Astrocyte of the spinal cord (primary cell): ENCODE results near the gene MBD6.
"Not testable (repeated sequence)": the region's sequence is repeated elsewhere in the genome, so short reads cannot be mapped to it uniquely, and the experiment has no call there.

Experiments used
- DNase-seq: peaks from one replicate; pipeline ENCODE4 v3.0.0; 2011; ENCODE audit warnings: low read depth, low spot score
- H3K4me3 ChIP-seq: 2 replicates; pipeline ENCODE4 v1.5.1; 2011; ENCODE audit warnings: low read depth, mild to moderate bottlenecking, low read length, moderate library complexity
- in situ Hi-C: cut with HindIII; loops from 2 replicates; pipeline ENCODE4 v1.10.0; 2017; ENCODE audit warnings: low sequenced_read_pairs
- TF ChIP-seq, protein P1 (sequence below): IDR thresholded peaks from 2 replicates; pipeline ENCODE4 v1.5.1; 2012; ENCODE audit warnings: low read depth, mild to moderate bottlenecking, low read length, inconsistent platforms

MBD6 gene

GRCh38 chr12:57554897-57555296, 32.3 kb downstream of the MBD6 start:
- H3K4me3 ChIP-seq: no peak overlapping the region
- in situ Hi-C loops: no loop called here
- TF ChIP-seq, protein P1, sequence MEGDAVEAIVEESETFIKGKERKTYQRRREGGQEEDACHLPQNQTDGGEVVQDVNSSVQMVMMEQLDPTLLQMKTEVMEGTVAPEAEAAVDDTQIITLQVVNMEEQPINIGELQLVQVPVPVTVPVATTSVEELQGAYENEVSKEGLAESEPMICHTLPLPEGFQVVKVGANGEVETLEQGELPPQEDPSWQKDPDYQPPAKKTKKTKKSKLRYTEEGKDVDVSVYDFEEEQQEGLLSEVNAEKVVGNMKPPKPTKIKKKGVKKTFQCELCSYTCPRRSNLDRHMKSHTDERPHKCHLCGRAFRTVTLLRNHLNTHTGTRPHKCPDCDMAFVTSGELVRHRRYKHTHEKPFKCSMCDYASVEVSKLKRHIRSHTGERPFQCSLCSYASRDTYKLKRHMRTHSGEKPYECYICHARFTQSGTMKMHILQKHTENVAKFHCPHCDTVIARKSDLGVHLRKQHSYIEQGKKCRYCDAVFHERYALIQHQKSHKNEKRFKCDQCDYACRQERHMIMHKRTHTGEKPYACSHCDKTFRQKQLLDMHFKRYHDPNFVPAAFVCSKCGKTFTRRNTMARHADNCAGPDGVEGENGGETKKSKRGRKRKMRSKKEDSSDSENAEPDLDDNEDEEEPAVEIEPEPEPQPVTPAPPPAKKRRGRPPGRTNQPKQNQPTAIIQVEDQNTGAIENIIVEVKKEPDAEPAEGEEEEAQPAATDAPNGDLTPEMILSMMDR: no peak
- no peak for DNase-seq

DNA sequence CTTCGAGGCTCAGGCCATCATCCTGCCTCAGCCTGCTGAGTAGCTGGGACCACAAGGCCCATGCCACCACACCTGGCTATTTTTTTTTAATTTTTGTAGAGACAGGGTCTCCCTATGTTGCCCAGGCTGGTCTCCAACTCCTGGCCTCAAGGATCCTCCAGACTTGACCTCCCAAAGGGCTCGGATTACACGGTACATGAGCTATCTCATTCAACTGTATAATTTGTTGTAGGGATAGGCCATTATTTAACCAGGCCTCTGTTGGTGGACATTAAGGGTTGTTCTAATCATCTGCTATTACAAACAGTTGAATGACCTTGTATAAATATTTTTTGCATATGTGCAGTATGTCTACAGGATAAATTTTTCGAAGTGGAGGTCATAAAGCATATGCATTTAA, 36.2 kb downstream of the MBD6 start:
- TF ChIP-seq, protein P1: no peak
- H3K4me3 ChIP-seq: no peak overlapping the region

GRCh38 chr12:57560516-57560915, 37.9 kb downstream of the MBD6 start:
- TF ChIP-seq, protein P1: no peak
- no peak for DNase-seq
- in situ Hi-C loops: no loop called here
- H3K4me3 ChIP-seq: no peak overlapping the region

More for the DNA sequence above, 36.2 kb downstream of the MBD6 start:
- in situ Hi-C loops: no loop called here
- DNase-seq: no peak

- H3K4me3 ChIP-seq, DNase-seq, in situ Hi-C loops: not testable (repeated sequence)
Observed at GRCh38 chr12:57561117-57561516, 38.5 kb downstream of the MBD6 start.

DNA sequence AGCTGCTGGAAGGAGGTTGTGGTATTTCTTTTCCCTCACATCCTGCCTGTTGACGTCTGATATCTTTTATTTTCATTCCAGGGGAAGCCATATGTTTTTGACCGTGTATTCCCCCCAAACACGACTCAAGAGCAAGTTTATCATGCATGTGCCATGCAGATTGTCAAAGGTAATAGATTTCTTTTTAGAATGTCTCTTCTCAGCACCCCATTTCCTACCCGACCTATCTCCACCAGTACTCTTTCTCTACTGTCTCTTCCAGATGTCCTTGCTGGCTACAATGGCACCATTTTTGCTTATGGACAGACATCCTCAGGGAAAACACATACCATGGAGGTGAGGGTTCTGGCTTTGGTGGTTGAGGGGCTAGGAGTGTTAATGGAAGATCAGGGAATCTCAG, 40.7 kb downstream of the MBD6 start:
- no peak overlapping the region for H3K4me3 ChIP-seq
- TF ChIP-seq, protein P1: no peak
- in situ Hi-C loops: no loop called here
- DNase-seq: no peak

GRCh38 chr12:57564178-57564740, 41.6 kb downstream of the MBD6 start:
- no peak for DNase-seq
- in situ Hi-C loops: no loop called here
- TF ChIP-seq, protein P1: no peak
- no peak overlapping the region for H3K4me3 ChIP-seq

- in situ Hi-C loops: no loop called here
Observed at GRCh38 chr12:57568838-57569237, 46.2 kb downstream of the MBD6 start.

More at GRCh38 chr12:57568838-57569237, 46.2 kb downstream of the MBD6 start:
- TF ChIP-seq, protein P1: no peak
- no peak overlapping the region for H3K4me3 ChIP-seq
- DNase-seq: no peak
